GM23248 (cell line): Measurements from ENCODE around the gene IL17A.

Source experiments
- EZH2 ChIP-seq: fragments of 200-600 bp; sonication (generic); IDR thresholded peaks from 2 replicates; pipeline ENCODE4 v1.6.1; 2018; ENCODE audit warnings: antibody characterized with exemption, mild to moderate bottlenecking; ENCODE audit not compliant: insufficient read depth, poor library complexity, severe bottlenecking
- EZH2phosphoT487 ChIP-seq: fragments of 200-600 bp; sonication (generic); IDR thresholded peaks from 2 replicates; pipeline ENCODE4 v1.6.1; 2018; ENCODE audit warnings: antibody characterized with exemption, moderate library complexity, mild to moderate bottlenecking, low read depth; ENCODE audit not compliant: insufficient read depth

- TF ChIP-seq EZH2 = no peak
- no peak for TF ChIP-seq EZH2phosphoT487
These were observed 3.8 kb downstream of the IL17A start for GRCh38 chr6:52189974-52190373.
